ENCODE data around the gene MYD88.

MYD88 gene

GRCh38 chr3:38114052-38114874 lies 24.2 kb upstream of the MYD88 start:
- no peak for DNase-seq

GRCh38 chr3:38114875-38115644 lies 23.4 kb upstream of the MYD88 start:
- no peak for DNase-seq

- DNase-seq = no peak
Measured at GRCh38 chr3:38115645-38116427, 22.6 kb upstream of the MYD88 start.

- no peak for DNase-seq
Measured at GRCh38 chr3:38116471-38117162, 21.8 kb upstream of the MYD88 start.

- no peak for DNase-seq
Measured at GRCh38 chr3:38117163-38117716, 21.2 kb upstream of the MYD88 start.

GRCh38 chr3:38117748-38118420 lies 20.6 kb upstream of the MYD88 start:
- peak; percentile 53 for DNase-seq

GRCh38 chr3:38118421-38119247 lies 19.8 kb upstream of the MYD88 start:
- no peak for DNase-seq

GRCh38 chr3:38119248-38119544 lies 19.3 kb upstream of the MYD88 start:
- no peak for DNase-seq

- DNase-seq = no peak
Measured at GRCh38 chr3:38119821-38120692, 18.4 kb upstream of the MYD88 start.

- DNase-seq = no peak
Measured at GRCh38 chr3:38120693-38121450, 17.6 kb upstream of the MYD88 start.

GRCh38 chr3:38121451-38121831 lies 17.0 kb upstream of the MYD88 start:
- no peak for DNase-seq

GRCh38 chr3:38121832-38122461 lies 16.5 kb upstream of the MYD88 start:
- DNase-seq = no peak

GRCh38 chr3:38122712-38123290 lies 15.7 kb upstream of the MYD88 start:
- DNase-seq = no peak

GRCh38 chr3:38124324-38125122 lies 13.9 kb upstream of the MYD88 start:
- no peak for DNase-seq

GRCh38 chr3:38125305-38126120 lies 12.9 kb upstream of the MYD88 start:
- DNase-seq = no peak

GRCh38 chr3:38126121-38126892 lies 12.2 kb upstream of the MYD88 start:
- no peak for DNase-seq
